Right cardiac atrium (tissue), 5 donors: ENCODE measurements around the gene EPC2. TPM values are rescaled to one million over a fixed set of nuclear protein-coding genes. Genes with fewer than 3 reads are reported as not detected.

ENCODE experiments used
- ATAC-seq, 2 donors: fragments of 200-7000 bp; cut with Tn5 transposase; one replicate each; pipeline versions ENCODE4 v1.8.0 to v1.9.1; 2020; ENCODE audit warnings: moderate library complexity in 2 of 2, mild to moderate bottlenecking in 1 of 2
- DNase-seq, 3 donors: peaks; one replicate each; pipeline ENCODE4 v3.0.0-alpha.2; 2020
- H3K27ac ChIP-seq: one replicate; pipeline ENCODE4 v1.5.1; 2013; ENCODE audit warnings: mild to moderate bottlenecking, low read length, control low read depth, moderate library complexity
- H3K27me3 ChIP-seq: one replicate; pipeline ENCODE4 v1.6.1; 2013; ENCODE audit not compliant: control insufficient read depth, insufficient read depth
- H3K4me1 ChIP-seq: one replicate; pipeline ENCODE4 v1.6.1; 2013; ENCODE audit warnings: low read length; ENCODE audit not compliant: control insufficient read depth, insufficient read depth
- H3K4me3 ChIP-seq: one replicate; pipeline ENCODE4 v1.5.1; 2013; ENCODE audit warnings: low read length, control low read depth
- H3K9me3 ChIP-seq: one replicate; pipeline ENCODE4 v1.6.1; 2013; ENCODE audit warnings: low read length; ENCODE audit not compliant: control insufficient read depth
- WGBS: extraction: QIAGEN DNeasy Blood & Tissue Kit; methylation state at CpG from one replicate; pipeline ENCODE4 v1.1.7; 2013; 5-methylcytosine and 5-hydroxymethylcytosine counted together
- intact Hi-C, 4 donors: fragments of 100-400 bp; cut with DNase I; formaldehyde crosslinking; loops; one replicate each; pipeline versions ENCODE4 v1.11.0 to v1.14.0; 2022 to 2023
- polyA plus RNA-seq: library from polyadenylated mRNA; stranded (reverse); fragments of 200-250 nt; gene quantifications from one replicate; pipeline ENCODE4 v1.2.3, GENCODE V29; 2013
- total RNA-seq, 4 donors: library from RNA; stranded (reverse); fragmentation: NEBNext Ultra II Directional; extraction: Animal tissue kit (Norgen Biotek cat#: 25700); gene quantifications; one replicate each; pipeline ENCODE4 v1.2.1, GENCODE V29; 2021
- donor health status: healthy with polysubstance abuse.
- donor health status: DM: no; HTN: yes; CAD: no.
- donor health status: DM: no; HTN: no; CAD: no.
- donor health status: DM: no; HTN: yes; CAD: no; lungs with severe emphysema.
- donor health status: DM: yes; HTN: yes; CAD: no.

The EPC2 gene
- total and polyA plus RNA-seq, 5 donors = 9.9 to 27.8 (median 25.9) TPM

DNA sequence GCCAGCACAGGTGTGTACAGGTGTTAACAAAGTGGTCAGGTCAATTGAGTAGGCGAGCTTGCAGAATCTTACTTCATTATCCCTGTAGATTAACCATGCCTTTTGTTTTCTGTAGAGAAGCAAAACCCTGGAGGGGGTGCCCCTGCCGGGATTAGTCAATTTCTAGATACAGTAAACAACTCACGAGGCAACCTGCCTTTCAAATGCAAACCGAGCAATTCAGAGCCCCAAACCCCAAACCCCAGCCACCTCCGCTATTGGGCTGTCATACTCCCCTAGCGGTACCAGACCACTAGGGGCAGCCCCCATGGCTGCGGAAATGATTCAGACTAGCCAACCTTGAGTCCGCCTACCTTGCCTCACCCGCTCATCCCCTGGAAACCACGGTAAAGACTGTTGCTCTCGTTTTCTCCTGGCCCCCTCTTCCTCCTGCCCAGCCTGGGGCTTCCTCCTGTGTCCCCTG, 169.1 kb downstream of the EPC2 start:
- Histone ChIP-seq H3K27me3 (no peaks in the 10 kb centered on the region), H3K27ac (no peak overlapping the region), H3K4me3 (no peak overlapping the region), H3K9me3 (no peaks in the 10 kb centered on the region), H3K4me1 (peaks cover 2% of the 10 kb centered on the region)
- ATAC-seq = no peak
- WGBS = 82% methylated on average over 11 of the region's 11 CpGs
- DNase-seq = no peak
- intact Hi-C loops = no loop called here

DNA sequence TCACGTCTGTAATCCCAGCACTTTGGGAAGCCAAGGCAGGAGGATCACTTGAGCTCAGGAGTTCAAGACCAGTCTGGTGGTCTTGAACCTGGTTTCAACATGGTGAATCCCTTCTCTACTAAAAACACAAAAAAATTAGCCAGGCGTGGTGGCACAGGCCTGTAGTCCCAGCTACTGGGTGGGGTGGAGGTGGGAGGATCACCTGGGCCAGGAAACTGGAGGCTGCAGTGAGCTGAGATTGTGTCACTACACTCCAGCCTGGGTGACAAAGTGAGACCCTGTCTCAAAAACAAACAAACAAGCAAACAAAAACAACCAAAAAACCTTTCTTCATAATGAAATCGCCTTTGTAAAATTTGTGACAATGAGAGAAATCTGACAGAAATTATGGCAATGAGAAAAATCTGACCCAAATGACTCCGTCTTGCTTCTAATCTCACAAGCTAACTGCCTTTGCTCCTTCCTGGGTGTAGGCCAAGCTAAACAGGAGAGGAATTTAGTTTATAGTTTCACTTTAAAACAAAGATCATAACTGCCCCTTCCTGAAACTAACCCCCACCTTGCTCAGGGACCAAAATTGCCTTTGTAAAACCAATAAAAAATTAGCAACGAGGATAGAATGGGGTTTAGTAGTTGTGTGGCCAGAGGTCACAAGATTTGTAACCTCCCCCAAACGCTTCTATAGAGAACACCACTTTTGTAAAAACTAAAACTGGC, 169.8 kb downstream of the EPC2 start:
- intact Hi-C loops = no loop called here
- H3K4me3 ChIP-seq = no peak overlapping the region
- 63% methylated on average over 6 of the region's 6 CpGs for WGBS
- H3K27ac ChIP-seq = no peak overlapping the region
- ATAC-seq = no peak
- DNase-seq = no peak
- no peaks in the 10 kb centered on the region for H3K27me3 ChIP-seq
- H3K4me1 ChIP-seq = peaks cover 2% of the 10 kb centered on the region
- H3K9me3 ChIP-seq = no peaks in the 10 kb centered on the region

DNA sequence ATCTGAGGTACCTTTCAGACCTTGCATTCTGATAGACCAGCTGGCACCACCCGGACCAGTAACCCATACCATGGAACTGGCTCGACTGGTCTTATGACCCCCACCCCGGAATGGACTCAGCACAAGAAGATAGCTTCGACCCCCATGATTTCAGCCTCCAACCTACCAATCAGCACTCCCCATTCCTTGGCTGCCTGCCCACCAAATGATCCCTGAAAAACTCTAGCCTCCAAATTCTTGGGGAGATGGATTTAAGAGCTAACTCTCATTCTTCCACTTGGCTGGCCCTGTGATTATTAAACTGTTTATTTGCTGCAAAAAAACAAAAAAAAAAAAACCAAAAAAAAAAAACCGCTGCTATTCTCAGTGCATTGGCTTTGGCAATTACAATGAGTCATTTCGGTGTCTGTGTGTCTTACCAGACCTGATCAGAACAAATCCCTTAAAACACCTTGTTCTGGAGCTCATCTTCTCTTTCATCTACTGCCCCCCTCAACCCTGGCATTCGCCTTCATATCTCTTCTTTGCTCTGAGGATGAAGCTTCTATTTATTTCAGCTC, 170.4 kb downstream of the EPC2 start:
- DNase-seq (no peak), ATAC-seq (no peak)
- Histone ChIP-seq H3K4me3 (no peak overlapping the region), H3K27ac (no peak overlapping the region), H3K9me3 (no peaks in the 10 kb centered on the region), H3K27me3 (no peaks in the 10 kb centered on the region), H3K4me1 (peaks cover 2% of the 10 kb centered on the region)
- intact Hi-C loops = no loop called here
- 74% methylated on average over 7 of the region's 7 CpGs for WGBS

DNA sequence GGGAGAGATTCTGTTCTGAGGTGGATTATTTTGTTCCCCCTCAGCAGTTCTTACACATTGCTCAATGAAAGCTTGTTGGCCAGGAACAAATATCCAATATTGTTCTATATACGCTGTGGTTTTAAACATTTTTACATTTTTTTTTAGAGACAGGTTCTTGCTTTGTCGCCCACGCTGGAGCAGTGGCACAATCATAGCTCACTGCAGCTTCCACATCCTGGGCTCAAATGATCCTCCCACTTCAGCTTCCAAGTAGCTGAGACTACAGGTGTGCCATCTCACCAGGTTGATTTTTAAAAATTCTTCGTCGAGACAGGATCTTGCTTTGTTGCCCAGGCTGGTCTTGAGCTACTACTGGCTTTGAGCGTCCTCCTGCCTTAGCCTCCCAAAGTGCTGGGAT, 171.6 kb downstream of the EPC2 start:
- no peak overlapping the region for H3K4me3 ChIP-seq
- intact Hi-C loops = no loop called here
- H3K9me3 ChIP-seq = no peaks in the 10 kb centered on the region
- no peaks in the 10 kb centered on the region for H3K27me3 ChIP-seq
- no peak for DNase-seq
- WGBS = 95% methylated on average over 6 of the region's 6 CpGs
- no peak for ATAC-seq
- H3K4me1 ChIP-seq = peaks cover 2% of the 10 kb centered on the region
- no peak overlapping the region for H3K27ac ChIP-seq

DNA sequence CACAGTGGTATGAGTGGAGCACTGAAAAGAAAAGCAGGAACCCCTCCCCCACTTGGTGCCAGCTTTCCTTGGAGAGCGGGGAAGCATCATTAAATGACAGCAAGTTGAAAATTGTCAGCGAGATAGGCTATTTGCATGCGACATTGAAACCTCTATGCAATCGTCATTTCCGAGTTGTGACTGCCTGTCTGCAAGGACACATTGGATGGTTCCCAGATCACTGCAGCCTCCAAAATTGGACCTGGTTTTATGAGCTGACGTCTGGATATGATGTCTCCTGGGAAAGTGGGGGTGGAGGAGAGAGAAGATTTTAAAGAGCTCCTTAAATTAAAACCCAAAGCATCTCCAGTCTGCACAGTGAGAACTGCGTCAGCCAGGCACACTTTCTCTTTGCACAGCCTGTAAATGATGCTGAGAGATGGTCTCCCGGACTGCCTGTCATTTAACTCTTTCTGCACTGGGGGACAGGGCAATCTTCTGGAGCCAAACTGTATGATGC, 172.7 kb downstream of the EPC2 start:
- peak in 2 of 3 donors; percentile 18 to 49 for DNase-seq
- intact Hi-C loops = no loop called here

DNA sequence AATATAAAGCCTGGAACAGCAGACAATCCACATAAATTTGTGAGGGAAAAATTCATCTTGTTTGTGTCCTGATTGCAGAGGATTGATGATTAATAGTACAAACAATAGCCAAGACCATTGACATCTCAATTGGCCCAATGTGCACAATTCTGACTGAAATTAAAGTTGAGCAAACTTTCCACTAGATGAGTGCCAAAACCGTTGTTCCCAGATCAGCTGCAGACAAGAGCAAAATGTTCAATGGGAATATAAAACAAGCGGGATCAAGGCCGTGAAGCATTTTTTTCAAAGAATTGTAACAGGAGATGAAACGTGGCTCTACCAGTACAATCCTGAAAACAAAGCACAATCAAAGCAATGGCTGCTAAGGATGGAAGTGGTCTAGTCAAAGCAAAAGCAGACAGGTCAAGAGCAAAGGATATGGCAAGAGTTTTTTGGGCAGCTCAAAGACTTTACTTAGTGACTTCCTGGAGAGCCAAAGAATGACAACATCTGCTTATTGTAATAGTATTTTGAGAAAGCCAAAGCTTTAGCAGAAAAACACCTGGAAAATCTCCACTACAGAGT, 174.6 kb downstream of the EPC2 start:
- Histone ChIP-seq H3K4me3 (no peak overlapping the region), H3K27me3 (no peaks in the 10 kb centered on the region), H3K9me3 (no peaks in the 10 kb centered on the region), H3K27ac (no peak overlapping the region), H3K4me1 (peaks cover 2% of the 10 kb centered on the region)
- intact Hi-C loops = no loop called here
- ATAC-seq (no peak), DNase-seq (no peak)
- 59% methylated on average over 4 of the region's 4 CpGs for WGBS

More for the DNA sequence above, 172.7 kb downstream of the EPC2 start:
- Histone ChIP-seq H3K27ac (no peak overlapping the region), H3K4me1 (peaks cover 2% of the 10 kb centered on the region), H3K9me3 (no peaks in the 10 kb centered on the region), H3K4me3 (peak overlapping the region; percentile 56), H3K27me3 (no peaks in the 10 kb centered on the region)
- peak; percentile 72 to 83 for ATAC-seq
- 7% methylated on average over 8 of the region's 8 CpGs for WGBS

DNA sequence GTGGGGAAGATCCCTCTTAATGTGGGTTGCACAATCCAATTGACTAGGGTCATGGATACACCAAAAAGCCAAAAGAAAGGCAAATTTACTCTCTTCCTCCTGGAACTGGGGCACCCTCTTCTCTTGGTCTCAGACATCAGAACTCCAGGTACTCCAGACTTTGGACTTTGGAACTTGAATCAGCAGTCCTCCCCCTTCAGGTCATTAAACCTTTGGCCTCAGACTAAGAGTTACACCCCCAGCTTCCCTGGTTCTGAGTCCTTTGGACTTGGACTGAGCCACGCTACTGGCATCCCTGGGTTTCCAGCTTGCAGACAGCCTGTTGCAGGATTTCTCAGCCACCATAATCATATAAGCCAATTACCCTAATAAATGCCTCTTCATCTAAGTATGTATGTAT, 179.6 kb downstream of the EPC2 start:
- 83% methylated on average over 1 of the region's 1 CpG for WGBS
- H3K9me3 ChIP-seq = no peaks in the 10 kb centered on the region
- no peak overlapping the region for H3K4me3 ChIP-seq
- no peak overlapping the region for H3K27ac ChIP-seq
- H3K4me1 ChIP-seq = no peaks in the 10 kb centered on the region
- ATAC-seq = no peak
- DNase-seq = no peak
- intact Hi-C loops = no loop called here
- H3K27me3 ChIP-seq = no peaks in the 10 kb centered on the region

DNA sequence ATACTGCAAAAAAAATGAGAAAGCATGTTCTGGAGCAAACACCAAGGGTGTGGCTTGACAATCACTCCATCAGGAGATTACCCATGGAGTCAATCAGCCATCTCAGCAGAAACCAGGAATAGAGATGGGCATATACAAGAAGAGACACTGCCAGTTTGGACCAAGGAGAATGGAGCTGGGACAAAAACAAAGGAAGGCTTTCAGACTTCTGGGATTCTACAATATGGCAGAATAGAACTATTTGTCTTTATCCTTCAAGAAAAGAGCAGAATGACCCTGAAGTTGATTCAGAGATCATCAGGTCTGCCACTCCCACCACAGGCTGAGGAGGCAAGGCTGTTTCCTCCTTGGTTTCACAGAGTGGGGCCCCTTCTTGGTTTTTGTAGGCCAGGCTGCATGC, 182.2 kb downstream of the EPC2 start:
- no peak overlapping the region for H3K27ac ChIP-seq
- intact Hi-C loops = no loop called here
- ATAC-seq = no peak

DNA sequence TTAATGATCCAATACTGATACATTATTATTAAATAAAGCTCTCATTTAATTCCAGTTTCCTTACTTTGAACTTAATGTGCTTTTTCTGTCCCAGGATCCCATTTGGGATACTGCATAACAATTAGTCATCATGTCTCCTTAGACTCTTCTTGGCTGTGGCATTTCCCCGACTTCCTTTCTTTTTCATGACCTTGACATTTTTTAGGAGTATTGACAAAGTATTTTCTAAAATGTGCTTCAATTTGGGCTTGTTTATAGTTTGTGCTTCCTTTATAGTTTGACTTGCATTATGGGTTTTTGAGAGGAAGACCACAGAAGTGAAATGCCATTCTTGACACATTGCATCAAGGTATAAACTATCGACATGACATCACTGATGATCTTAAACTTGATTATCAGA, 184.4 kb downstream of the EPC2 start:
- DNase-seq (no peak), ATAC-seq (no peak)
- Histone ChIP-seq H3K27ac (no peak overlapping the region), H3K4me3 (no peak overlapping the region), H3K27me3 (no peaks in the 10 kb centered on the region), H3K4me1 (no peaks in the 10 kb centered on the region), H3K9me3 (no peaks in the 10 kb centered on the region)
- WGBS = 75% methylated on average over 2 of the region's 2 CpGs
- intact Hi-C loops = no loop called here

More for the DNA sequence above, 182.2 kb downstream of the EPC2 start:
- no peaks in the 10 kb centered on the region for H3K4me1 ChIP-seq
- H3K9me3 ChIP-seq = no peaks in the 10 kb centered on the region
- H3K27me3 ChIP-seq = no peaks in the 10 kb centered on the region
- DNase-seq = no peak
- no peak overlapping the region for H3K4me3 ChIP-seq

DNA sequence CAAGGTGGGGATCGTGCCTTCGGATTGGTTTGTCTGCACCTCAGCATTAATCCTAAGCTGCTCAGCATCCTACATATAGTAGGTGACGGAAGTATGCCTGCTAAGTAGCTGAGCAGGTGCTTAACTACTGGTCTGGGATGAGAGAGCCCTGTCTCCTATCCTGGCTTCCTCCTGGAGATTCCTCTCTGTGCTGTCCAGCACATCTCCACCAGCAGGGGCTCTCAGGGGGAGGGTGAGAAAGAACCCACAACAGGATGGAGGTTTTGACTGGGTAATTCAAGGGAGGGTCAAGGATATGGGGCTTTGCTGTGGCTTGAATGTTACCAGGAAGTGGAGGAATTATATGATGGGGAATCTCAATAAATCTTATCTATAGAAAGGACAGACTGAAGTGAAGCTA, 185.1 kb downstream of the EPC2 start:
- no peaks in the 10 kb centered on the region for H3K9me3 ChIP-seq
- H3K4me3 ChIP-seq = no peak overlapping the region
- DNase-seq (no peak), ATAC-seq (no peak)
- no peak overlapping the region for H3K27ac ChIP-seq
- H3K4me1 ChIP-seq = no peaks in the 10 kb centered on the region
- 84% methylated on average over 3 of the region's 3 CpGs for WGBS
- intact Hi-C loops = no loop called here
- H3K27me3 ChIP-seq = no peaks in the 10 kb centered on the region

DNA sequence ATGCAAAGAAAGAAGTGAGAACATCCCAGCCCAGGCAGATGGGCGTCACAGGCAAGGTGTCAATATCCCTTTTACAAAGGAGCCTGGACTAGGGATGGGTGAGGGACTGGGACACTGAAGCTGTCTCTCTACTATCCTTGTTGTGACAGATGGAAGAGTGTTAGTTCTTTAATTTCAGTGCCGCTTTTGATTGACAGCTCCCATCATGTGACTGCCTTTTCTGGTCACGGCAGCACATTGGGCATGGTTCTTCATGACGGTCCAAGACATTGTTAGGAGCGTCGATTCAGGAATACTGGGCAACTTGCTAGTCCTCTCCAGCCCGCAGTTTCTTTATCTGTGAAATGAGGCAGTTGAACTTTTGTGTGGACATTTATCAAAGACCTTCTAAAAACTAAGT, 188.1 kb downstream of the EPC2 start:
- H3K27me3 ChIP-seq = no peaks in the 10 kb centered on the region
- no peaks in the 10 kb centered on the region for H3K4me1 ChIP-seq
- 87% methylated on average over 7 of the region's 7 CpGs for WGBS
- no peak for DNase-seq
- ATAC-seq = no peak
- no peak overlapping the region for H3K27ac ChIP-seq
- intact Hi-C loops = no loop called here
- no peak overlapping the region for H3K4me3 ChIP-seq
- H3K9me3 ChIP-seq = no peaks in the 10 kb centered on the region
